Sciatic nerve (tissue), 2 donors: Measurements from ENCODE around the gene GSG1L. TPM values are rescaled to one million over a fixed set of nuclear protein-coding genes. Genes with fewer than 3 reads are reported as not detected.

ENCODE experiments used
- ATAC-seq: fragments of 200-7000 bp; cut with Tn5 transposase; one replicate; pipeline ENCODE4 v1.9.1; 2020; ENCODE audit warnings: mild to moderate bottlenecking, moderate library complexity
- DNase-seq: peaks from one replicate; pipeline ENCODE4 v3.0.0-alpha.2; 2020; ENCODE audit warnings: low spot score
- intact Hi-C: fragments of 100-400 bp; cut with DNase I; formaldehyde crosslinking; loops from one replicate; pipeline ENCODE4 v1.14.2; 2022
- total RNA-seq: library from RNA; stranded (reverse); fragmentation: NEBNext Ultra II Directional; extraction: Animal tissue kit (Norgen Biotek cat#: 25700); gene quantifications from one replicate; pipeline ENCODE4 v1.2.1, GENCODE V29; 2021
- donor health status: DM: no; HTN: no; CAD: no.
- donor health status: DM: no; HTN: no; CAD: no.

GSG1L gene
- total RNA-seq, 1 donor from 2014 or later, result 0.62 TPM

- intact Hi-C loops, result no loop called here
- no peak for DNase-seq
- ATAC-seq, result no peak
These were observed 135.0 kb downstream of the GSG1L start for GRCh38 chr16:27928542-27928941.

GRCh38 chr16:27927266-27927901 is 136.1 kb downstream of the GSG1L start:
- intact Hi-C loops, result no loop called here
- ATAC-seq, result no peak
- no peak for DNase-seq

DNA sequence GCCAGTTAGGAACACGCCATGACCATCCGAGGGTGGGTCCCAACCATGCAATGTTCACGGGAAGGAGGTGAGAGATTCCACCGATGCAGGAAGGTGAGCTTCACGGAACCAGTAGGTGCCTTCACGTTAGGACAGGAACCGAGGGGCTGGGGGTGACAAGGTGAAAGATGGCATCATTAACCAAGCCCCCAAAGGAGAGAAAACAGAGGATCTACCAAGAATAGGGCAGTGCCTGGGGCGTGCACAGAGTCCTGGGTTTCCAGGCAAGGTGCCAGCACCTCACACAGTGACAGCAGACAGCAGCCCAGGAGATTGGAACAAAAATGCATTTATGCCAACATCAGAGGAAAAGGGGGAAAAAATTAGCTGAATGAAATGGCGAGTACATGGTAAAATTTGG is 137.9 kb downstream of the GSG1L start:
- DNase-seq (no peak), ATAC-seq (no peak)
- intact Hi-C loops, result no loop called here

- no peak for ATAC-seq
- DNase-seq, result no peak
- intact Hi-C loops, result no loop called here
These were observed 138.9 kb downstream of the GSG1L start for GRCh38 chr16:27924411-27925118.

DNA sequence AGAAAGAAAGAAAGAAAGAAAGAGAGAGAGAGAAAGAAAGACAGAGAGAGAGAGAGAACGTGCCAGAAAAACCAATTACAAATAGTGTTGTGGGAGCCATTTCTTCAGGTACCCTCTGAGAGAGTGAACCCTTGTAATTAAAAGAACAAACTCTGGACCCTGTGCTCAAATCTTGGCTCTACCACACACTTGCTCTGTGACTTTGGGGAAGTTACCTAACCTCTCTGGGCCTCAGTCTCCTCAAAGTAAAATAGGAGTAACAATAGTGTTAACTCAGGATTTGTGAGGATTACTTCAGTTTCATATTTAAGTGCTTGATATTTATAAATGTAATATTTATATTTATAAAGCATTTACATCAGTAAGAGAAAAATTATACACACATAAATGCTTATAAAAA is 139.8 kb downstream of the GSG1L start:
- intact Hi-C loops, result no loop called here
- DNase-seq (no peak), ATAC-seq (no peak)

- DNase-seq (no peak), ATAC-seq (no peak)
- intact Hi-C loops, result no loop called here
These were observed 141.1 kb downstream of the GSG1L start for GRCh38 chr16:27922433-27922832.

DNA sequence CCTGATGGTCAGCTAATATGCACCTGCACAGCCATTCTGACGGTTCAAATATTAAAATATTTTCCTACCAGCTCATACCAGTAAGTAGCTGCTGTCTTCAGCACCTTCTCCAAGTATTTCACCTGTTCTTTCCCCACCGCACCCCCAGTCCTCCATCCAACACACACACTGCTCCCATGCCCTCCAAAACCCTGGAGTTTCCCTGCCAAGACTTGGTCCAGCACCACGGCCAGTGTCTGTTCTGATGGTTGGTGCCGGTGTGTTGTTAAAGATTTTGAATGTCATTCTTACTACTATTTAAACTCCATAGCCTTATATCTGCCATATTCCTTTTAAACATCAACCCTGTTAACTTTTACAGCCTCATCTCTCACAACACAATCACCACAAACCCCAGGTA is 142.4 kb downstream of the GSG1L start:
- no peak for ATAC-seq

GRCh38 chr16:27920391-27920891 is 143.1 kb downstream of the GSG1L start:
- no peak for ATAC-seq
- intact Hi-C loops, result no loop called here
- no peak for DNase-seq

More for the DNA sequence above, 142.4 kb downstream of the GSG1L start:
- no peak for DNase-seq
- intact Hi-C loops, result no loop called here

DNA sequence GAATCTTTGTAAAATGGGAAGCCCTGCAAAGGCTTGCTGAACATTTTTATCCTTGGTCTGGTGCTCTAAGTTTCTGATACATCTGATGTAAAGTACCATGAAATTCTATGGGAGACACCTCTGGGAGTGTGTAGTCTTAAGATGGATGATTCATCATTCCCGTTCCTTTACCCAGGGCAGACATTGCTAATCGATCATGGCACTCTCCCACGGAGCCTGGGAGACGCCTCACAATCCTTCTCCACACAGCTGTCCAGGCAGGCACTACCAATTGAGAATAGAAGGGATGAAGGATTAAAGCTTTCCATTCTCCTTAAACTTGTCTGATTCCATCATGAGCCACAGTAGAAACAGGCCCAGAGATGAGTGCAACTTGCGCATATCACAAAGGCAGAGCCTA is 144.8 kb downstream of the GSG1L start:
- intact Hi-C loops, result no loop called here
- no peak for ATAC-seq

DNA sequence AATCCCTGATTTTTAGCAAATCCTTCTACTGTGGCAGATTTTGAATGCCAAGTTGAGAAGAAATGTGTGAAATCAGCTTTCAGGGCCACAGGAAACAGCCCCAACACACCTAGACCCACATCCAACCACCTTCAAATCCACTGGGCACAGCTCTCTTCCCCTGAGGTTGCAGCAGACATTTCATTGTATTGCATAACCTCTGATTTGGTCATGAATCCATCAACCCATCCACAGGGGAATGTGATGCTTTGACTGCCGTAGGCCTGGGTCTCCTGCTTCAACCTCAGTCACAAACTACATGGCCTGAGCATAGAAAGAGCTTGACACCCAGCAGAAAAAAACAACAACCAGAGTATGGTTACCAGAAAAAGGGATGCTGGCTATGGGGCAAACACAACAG is 145.6 kb downstream of the GSG1L start:
- intact Hi-C loops, result no loop called here
- ATAC-seq (no peak), DNase-seq (no peak)

More for the DNA sequence above, 144.8 kb downstream of the GSG1L start:
- no peak for DNase-seq

DNA sequence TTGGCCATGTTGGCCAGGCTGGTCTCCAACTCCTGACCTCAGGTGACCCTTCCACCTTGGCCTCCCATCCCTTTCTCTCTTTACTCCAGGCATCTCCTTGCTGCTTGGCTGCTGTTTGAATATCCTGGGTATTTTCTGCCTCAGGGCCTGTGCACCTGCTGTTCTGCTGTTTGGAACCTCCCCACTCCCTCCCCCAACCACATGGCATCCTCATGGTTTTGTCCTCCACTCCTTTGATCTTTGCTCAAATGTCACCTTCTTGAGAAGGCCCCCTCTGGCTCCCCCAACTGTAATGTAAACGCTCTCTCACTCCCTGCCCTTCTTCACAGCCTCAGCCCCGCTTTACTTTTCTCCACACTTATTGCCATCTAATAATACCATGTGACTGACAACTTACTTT is 152.0 kb downstream of the GSG1L start:
- no peak for ATAC-seq
- intact Hi-C loops, result no loop called here
- DNase-seq, result no peak

GRCh38 chr16:27907457-27907972 is 156.0 kb downstream of the GSG1L start:
- DNase-seq (no peak), ATAC-seq (no peak)

DNA sequence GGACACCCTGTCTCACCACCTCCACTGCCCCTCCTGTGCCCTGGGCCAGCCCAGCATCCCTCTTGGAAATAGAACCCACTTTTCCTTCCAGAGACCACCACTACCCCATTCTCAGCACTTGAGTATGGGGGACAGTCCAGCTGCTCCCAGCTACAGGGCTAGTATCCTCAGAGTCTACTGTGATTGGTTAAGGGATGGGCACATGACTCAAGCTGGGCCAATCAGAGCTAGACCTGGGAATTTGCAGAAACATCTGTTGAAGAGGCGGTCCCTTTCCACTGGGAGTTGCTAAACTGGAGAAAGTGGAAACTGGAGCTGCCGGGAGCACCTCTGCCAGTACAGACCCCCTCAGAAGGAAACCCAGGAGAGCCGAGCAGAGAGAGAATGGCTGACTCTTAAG is 156.6 kb downstream of the GSG1L start:
- DNase-seq (no peak), ATAC-seq (no peak)
- intact Hi-C loops, result no loop called here

More at GRCh38 chr16:27907457-27907972, 156.0 kb downstream of the GSG1L start:
- intact Hi-C loops, result no loop called here

DNA sequence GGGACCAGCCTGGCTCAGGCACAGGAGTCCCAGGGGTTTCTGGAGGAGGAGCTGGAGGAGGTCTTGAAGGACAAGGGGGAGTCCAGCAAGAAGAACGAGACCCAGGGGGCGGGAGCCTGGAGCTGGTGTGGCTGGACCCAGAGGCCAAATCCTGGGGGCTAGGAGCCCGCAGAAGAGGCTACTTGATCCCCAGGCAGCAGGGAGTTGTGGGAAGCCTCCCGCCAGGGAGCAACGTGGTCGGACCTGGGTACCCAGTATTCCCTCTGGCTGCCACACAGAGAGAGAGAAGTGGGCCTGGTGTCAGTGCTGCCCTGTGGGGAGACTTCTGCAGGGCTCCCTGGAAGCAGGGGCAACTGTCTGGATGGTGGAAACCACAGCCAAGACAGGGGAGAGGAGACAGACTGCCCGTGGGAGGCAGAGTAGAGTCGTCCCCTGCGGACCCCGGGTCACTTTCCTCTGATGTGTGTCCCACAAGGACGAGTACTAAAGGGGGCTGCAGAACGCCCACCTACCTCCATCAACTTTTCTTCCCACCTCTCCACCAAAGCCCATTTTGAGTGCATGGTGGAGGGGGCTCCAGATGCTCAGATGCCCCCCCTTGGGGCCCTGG is 160.4 kb downstream of the GSG1L start:
- ATAC-seq (no peak), DNase-seq (no peak)
- intact Hi-C loops, result no loop called here

DNA sequence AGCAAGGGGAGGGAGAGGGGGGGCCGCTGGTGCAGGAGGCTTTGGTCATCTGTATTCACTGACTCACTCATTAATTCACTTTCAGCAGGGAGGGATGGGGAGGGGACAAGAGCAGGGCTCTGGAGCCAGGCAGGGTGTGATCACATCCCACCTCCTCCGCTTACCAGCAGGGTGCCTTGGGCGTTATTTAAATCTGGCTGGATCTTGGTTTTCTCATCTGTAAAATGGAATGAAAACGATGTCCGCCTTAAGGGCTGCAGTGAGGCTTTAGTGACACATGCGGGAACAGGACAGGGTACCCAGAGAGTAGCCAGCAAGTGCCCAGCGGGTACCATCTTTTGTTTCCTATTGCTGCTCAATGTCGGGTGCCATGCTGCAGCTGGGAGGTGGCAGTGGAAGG is 161.0 kb downstream of the GSG1L start:
- ATAC-seq, result no peak
- intact Hi-C loops, result no loop called here
- DNase-seq, result no peak

DNA sequence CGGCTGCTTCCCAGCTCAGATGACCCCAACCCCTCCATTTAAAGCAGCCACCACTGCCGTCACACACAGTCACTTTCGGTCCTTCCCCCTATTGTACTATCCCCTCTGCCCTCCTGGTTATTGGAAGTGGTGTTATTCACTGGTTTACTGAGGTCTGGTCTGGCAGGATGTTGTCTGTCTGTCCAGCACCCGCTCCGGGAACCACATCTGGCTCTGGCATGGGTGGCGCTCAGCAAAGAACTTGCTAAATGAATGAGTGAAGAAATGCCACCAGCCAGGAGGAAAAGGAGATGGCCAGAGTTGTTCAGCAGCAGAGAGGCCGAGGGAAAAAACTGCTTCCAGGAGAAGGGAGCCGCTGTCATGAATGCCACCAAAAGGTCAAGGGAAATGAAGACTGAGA is 161.6 kb downstream of the GSG1L start:
- DNase-seq, result no peak
- intact Hi-C loops, result no loop called here
- no peak for ATAC-seq

- DNase-seq (no peak), ATAC-seq (no peak)
- intact Hi-C loops, result no loop called here
These were observed 163.8 kb downstream of the GSG1L start for GRCh38 chr16:27899736-27900135.

GRCh38 chr16:27894386-27894785 is 169.1 kb downstream of the GSG1L start:
- no peak for DNase-seq
- intact Hi-C loops, result no loop called here
- ATAC-seq, result no peak

GRCh38 chr16:27892879-27893278 is 170.6 kb downstream of the GSG1L start:
- intact Hi-C loops, result no loop called here
- ATAC-seq (no peak), DNase-seq (no peak)

GRCh38 chr16:27890866-27891265 is 172.6 kb downstream of the GSG1L start:
- ATAC-seq, result no peak
- intact Hi-C loops, result no loop called here
- no peak for DNase-seq
